HepG2 (cell line): Measurements from ENCODE around the gene BARHL2. TPM values are rescaled to one million over a fixed set of nuclear protein-coding genes. Genes with fewer than 3 reads are reported as not detected.

Source experiments
- NR1H2 ChIP-seq: sonication (generic); formaldehyde crosslinking; IDR thresholded peaks from 2 replicates; pipeline ENCODE4 v1.8.1; 2022; ENCODE audit warnings: low read depth, missing genetic modification reagents, borderline replicate concordance
- ZNF10 ChIP-seq: sonication (generic); formaldehyde crosslinking; IDR thresholded peaks from 2 replicates; pipeline ENCODE4 v1.4.0; 2020; ENCODE audit warnings: mild to moderate bottlenecking, low read depth, missing genetic modification reagents, borderline replicate concordance
- ZNF788 ChIP-seq: sonication (generic); formaldehyde crosslinking; IDR thresholded peaks from 2 replicates; pipeline ENCODE4 v1.5.0; 2020; ENCODE audit warnings: mild to moderate bottlenecking, missing genetic modification reagents, borderline replicate concordance
- polyA plus RNA-seq, 8 experiments: library from polyadenylated mRNA; depleted of rRNA in 3 of 8; stranded (reverse) in 7 of 8; unstranded in 1 of 8; fragments of >200 nt; fragmentation: Illumina TruSeq in 4 of 8; extraction: Trizol in 4 of 8; gene quantifications; 2 replicates each; pipeline versions ENCODE4 v1.2.1 to v1.2.3, GENCODE V29; 2011 to 2016; ENCODE audit warnings: low read depth in 4 of 8, missing spikeins in 1 of 8, mixed read lengths in 1 of 8; ENCODE audit not compliant: insufficient read depth in 1 of 8
- total RNA-seq, 5 experiments: library from RNA; depleted of rRNA; stranded (reverse); fragments of >200 nt; fragmentation: Illumina TruSeq; extraction: Trizol; gene quantifications; 2 replicates each; pipeline ENCODE4 v1.2.3, GENCODE V29; 2016; ENCODE audit warnings: low read depth in 1 of 5
- TF ChIP-seq, protein P1 (sequence below), 2 experiments: sonication (generic) in 1 of 2; formaldehyde crosslinking in 1 of 2; IDR thresholded peaks; 2 replicates each; pipeline versions ENCODE4 v1.6.1 to v1.9.0; 2014 to 2022; ENCODE audit warnings: antibody characterized with exemption in 1 of 2, borderline replicate concordance in 1 of 2, inconsistent platforms in 1 of 2, low read depth in 1 of 2, missing genetic modification reagents in 1 of 2

BARHL2 gene
- total and polyA plus RNA-seq, 2 of the 13 experiments (the other 11 are each of a cell fraction or from before 2014, with no cell fraction given) = not detected

DNA sequence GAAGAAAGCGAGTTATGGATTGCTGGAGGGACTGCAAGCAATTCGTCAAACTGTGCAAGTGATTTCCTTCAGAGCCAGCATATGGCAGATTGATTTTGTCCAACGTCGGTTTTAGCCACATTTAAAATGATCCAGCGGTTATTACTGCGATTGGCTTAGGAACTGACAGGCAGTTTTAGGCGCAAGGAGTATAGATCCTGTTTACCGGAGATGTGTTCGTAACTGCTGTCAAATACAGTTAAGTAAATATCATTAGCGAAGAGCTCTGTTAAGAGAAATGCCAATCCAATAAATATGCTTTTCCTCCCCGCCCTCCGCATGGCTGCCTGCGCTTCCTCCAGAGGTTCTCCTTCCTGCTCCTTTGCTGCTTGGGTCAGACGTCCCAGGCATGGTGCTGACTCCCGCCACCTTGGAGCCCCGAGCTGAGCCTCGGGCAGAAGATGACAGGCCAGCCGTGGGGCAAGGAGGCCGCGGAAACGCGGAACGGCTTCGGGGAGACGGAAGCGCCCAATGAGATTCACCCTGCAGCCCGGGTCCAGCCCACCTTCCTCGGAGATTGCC, 9.4 kb upstream of the BARHL2 start (continued):
- TF ChIP-seq, protein P1, sequence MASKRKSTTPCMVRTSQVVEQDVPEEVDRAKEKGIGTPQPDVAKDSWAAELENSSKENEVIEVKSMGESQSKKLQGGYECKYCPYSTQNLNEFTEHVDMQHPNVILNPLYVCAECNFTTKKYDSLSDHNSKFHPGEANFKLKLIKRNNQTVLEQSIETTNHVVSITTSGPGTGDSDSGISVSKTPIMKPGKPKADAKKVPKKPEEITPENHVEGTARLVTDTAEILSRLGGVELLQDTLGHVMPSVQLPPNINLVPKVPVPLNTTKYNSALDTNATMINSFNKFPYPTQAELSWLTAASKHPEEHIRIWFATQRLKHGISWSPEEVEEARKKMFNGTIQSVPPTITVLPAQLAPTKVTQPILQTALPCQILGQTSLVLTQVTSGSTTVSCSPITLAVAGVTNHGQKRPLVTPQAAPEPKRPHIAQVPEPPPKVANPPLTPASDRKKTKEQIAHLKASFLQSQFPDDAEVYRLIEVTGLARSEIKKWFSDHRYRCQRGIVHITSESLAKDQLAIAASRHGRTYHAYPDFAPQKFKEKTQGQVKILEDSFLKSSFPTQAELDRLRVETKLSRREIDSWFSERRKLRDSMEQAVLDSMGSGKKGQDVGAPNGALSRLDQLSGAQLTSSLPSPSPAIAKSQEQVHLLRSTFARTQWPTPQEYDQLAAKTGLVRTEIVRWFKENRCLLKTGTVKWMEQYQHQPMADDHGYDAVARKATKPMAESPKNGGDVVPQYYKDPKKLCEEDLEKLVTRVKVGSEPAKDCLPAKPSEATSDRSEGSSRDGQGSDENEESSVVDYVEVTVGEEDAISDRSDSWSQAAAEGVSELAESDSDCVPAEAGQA (IDR thresholded peaks at IDR 0.05; ENCODE audit: low read depth) = no peak
- TF ChIP-seq, protein P1 (CRISPR knock-in tag; IDR thresholded peaks at IDR 0.05; ENCODE audit: borderline replicate concordance) = no peak
- TF ChIP-seq NR1H2 (CRISPR knock-in tag) (no peak), ZNF10 (no peak), ZNF788 (CRISPR knock-in tag) (no peak)
